HAP-1 (cell line): ENCODE measurements around the gene GAR1.
"Not testable (repeated sequence)": the region's sequence is repeated elsewhere in the genome, so short reads cannot be mapped to it uniquely, and the experiment has no call there.

Source experiments
- DNase-seq, 2 experiments: peaks; one replicate each; pipeline ENCODE4 v3.0.0-alpha.2; 2016 to 2020; ENCODE audit warnings: low spot score in 2 of 2
- H3K27me3 ChIP-seq: fragments of 250-450 bp; sonication (Bioruptor Pico); 2 replicates; pipeline ENCODE4 v1.5.1; 2020; ENCODE audit warnings: low read depth, mild to moderate bottlenecking, moderate library complexity
- H3K36me3 ChIP-seq: fragments of 250-450 bp; sonication (Bioruptor Pico); replicated peaks from 2 replicates; pipeline ENCODE4 v1.5.1; 2020; ENCODE audit warnings: mild to moderate bottlenecking
- H3K4me1 ChIP-seq: fragments of 250-450 bp; sonication (Bioruptor Pico); 2 replicates; pipeline ENCODE4 v1.5.1; 2020; ENCODE audit warnings: mild to moderate bottlenecking
- H3K4me3 ChIP-seq: fragments of 250-450 bp; sonication (Bioruptor Pico); 2 replicates; pipeline ENCODE4 v1.5.1; 2020; ENCODE audit warnings: mild to moderate bottlenecking, moderate library complexity
- H3K9me3 ChIP-seq: fragments of 250-450 bp; sonication (Bioruptor Pico); 2 replicates; pipeline ENCODE4 v1.5.1; 2020; ENCODE audit warnings: mild to moderate bottlenecking, moderate library complexity
- in situ Hi-C: fragments of 300-500 bp; cut with MboI; formaldehyde crosslinking; loops from 3 replicates; pipeline ENCODE4 v1.14.3; 2020; ENCODE audit warnings: low sequenced_read_pairs, inconsistent platforms, mixed read lengths

GAR1 gene

DNA sequence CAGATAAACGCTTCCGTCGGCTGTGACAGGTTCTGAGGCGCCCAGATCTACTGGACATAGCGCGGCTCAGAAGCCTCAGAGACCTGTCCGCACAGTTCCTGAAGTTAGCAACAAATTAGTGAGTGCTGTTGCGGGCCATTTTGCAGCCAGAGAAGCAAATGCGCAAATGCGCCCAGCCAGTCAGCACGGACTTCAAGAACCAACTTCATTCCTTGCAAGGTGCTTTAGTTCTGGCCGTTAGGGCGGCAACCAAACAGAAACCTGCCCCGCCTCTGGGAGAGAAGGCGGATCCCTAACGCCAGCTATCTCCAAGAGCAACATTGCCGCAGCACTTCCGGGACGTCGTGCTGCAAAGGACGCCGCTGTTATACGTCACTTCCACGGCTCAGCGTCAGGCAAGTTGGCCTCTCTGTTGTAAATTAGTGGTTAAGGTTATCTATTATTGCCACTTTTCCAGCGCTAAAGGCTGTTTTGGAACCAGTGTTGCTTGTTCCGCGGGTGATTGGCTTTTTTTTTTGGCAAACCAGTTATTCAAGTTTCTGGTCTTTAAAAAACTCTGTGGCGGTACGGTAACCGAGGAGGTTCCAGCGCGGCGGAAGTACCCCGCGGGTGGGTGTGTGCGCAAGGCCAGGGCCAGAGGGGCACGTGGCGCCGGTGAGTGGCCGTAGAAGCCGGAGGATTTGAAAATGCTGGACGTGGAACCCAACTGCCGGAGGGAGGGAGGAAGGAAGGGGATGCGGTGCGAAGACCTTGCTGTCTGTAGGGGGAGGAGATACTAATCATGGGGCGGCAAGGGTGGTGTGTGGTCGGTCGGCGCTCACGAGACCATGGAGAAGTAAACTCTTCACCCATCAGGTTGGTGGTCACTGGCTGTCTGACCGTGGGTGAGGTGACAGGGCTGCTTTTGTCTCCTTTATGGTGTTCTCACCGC is at the start of gene GAR1:
TSS of gene GAR1 (plus strand) at position 612 of the 931 bp plus-strand sequence. CDS start 403 bp downstream, outside the sequence.
- Histone ChIP-seq H3K4me1 (peaks cover 13% of the 10 kb centered on the region; the same call in 1 of the 2 replicates), H3K36me3 (peaks cover 30% of the 10 kb centered on the region), H3K27me3 (no peaks in the 10 kb centered on the region), H3K4me3 (peak within 1 kb of the TSS; percentile 72), H3K9me3 (no peaks in the 10 kb centered on the region)
- peak; percentile 93 for DNase-seq
- in situ Hi-C loops = no loop called here

DNA sequence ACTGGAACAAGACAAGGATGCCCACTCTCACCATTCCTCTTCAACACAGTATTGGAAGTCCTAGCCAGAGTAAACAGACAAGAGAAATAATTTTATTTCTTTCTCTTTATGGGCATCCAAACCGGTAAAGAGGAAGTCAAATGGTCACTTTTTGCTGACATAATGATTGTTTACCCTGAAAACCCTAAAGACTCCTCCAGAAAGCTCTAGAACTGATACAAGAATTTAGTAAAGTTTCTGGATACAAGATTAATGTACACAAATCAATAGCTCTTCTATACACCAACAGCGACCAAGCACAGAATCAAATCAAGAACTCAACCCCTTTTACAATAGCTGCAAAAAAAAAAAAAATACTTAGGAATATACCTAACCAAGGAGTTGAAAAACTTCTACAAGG is 33.5 kb upstream of the GAR1 start:
- H3K4me1 ChIP-seq, DNase-seq, H3K27me3 ChIP-seq, in situ Hi-C loops, H3K4me3 ChIP-seq, H3K36me3 ChIP-seq, H3K9me3 ChIP-seq: not testable (repeated sequence)

DNA sequence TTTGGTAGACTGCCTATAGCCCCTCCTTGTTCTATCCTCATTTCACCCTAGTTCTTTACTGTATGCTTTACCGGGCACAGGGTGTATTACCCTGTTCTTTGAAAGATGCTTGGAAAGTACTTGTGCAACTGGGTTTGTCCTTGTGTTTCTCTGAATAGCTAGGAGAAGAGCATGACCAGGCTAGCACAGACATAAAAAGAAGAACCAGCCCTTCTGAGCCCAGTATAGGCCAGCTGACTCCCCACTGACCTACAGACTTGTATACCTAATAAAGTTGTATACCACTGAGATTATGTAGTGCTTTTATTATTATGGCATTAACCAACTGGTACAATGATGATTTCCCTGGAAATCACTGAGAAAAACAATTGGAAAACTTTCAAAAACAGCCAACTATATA is 28.7 kb upstream of the GAR1 start:
- H3K36me3 ChIP-seq = no peaks in the 10 kb centered on the region
- H3K4me1 ChIP-seq = no peaks in the 10 kb centered on the region
- peaks cover 13% of the 10 kb centered on the region; the same call in 1 of the 2 replicates for H3K27me3 ChIP-seq
- no peak overlapping the region for H3K4me3 ChIP-seq
- in situ Hi-C loops = no loop called here
- DNase-seq = no peak
- H3K9me3 ChIP-seq = no peaks in the 10 kb centered on the region

DNA sequence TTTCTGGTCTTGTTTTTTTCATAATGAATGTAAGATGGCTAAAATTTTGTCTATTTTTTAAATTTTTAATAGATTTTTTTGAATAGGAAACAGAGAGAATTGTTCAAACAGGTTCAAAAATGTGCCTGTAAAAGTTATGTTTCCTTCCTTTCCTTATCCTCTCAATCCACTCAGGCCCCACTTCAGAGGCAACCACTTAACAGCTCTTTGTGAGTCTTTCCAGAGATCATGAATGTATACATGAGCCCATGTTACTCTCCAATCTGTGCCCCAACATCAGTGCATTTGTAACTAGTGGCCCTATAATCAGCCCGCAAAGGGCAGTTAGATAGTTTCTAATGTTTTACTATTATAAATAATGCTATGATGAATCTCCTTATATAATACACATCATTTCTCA is 27.8 kb upstream of the GAR1 start:
- H3K27me3 ChIP-seq = peaks cover 13% of the 10 kb centered on the region; the same call in 1 of the 2 replicates
- no peak for DNase-seq
- in situ Hi-C loops = no loop called here
- no peaks in the 10 kb centered on the region for H3K9me3 ChIP-seq
- no peaks in the 10 kb centered on the region for H3K4me1 ChIP-seq
- H3K36me3 ChIP-seq = no peaks in the 10 kb centered on the region
- no peak overlapping the region for H3K4me3 ChIP-seq

DNA sequence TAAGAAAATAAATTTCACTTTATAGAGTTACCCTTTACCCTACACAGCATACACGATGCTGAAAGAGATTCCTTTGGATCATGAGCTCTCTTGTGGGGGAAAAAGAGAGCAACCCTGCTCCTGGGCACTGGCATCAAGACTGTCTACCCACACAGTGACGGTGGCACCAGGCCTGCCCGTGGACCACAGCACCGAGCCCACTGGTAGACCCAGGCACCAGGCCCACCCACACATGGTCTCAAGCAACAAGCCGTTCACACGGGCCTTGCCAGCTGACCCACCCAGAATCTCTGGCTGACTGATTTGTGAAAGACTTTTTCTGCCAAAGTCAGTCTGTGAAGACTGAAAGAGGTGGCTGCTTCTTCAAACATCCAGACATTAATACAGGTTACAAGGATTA is 20.5 kb upstream of the GAR1 start:
- Histone ChIP-seq H3K4me3 (no peak overlapping the region), H3K27me3 (peaks cover 7% of the 10 kb centered on the region; the same call in 1 of the 2 replicates), H3K9me3 (no peaks in the 10 kb centered on the region), H3K36me3 (no peaks in the 10 kb centered on the region), H3K4me1 (no peaks in the 10 kb centered on the region)
- DNase-seq = no peak
- in situ Hi-C loops = no loop called here

DNA sequence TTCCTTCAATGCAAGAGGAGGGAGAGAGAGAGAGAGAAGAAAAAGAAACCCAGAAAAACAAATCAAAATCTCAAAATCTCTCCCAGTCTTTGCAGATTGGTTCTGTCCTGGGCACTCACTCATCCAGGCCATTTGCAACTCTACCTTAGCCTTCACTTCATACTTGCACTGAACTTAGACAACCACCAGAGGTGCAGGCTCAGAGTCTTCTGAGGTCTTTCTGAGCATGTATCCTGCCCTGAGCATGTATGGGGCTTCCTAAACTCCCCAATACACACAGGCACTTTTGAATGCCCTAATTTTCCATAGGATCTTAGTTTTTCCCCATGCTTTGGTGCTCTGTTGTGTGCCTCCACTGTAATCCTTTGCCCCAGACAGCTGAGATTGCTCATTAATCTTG is 16.7 kb upstream of the GAR1 start:
- Histone ChIP-seq H3K36me3 (no peaks in the 10 kb centered on the region), H3K4me1 (peaks cover 3% of the 10 kb centered on the region; the same call in 1 of the 2 replicates), H3K9me3 (no peaks in the 10 kb centered on the region), H3K4me3 (no peak overlapping the region), H3K27me3 (no peaks in the 10 kb centered on the region)
- no peak for DNase-seq
- in situ Hi-C loops = no loop called here

DNA sequence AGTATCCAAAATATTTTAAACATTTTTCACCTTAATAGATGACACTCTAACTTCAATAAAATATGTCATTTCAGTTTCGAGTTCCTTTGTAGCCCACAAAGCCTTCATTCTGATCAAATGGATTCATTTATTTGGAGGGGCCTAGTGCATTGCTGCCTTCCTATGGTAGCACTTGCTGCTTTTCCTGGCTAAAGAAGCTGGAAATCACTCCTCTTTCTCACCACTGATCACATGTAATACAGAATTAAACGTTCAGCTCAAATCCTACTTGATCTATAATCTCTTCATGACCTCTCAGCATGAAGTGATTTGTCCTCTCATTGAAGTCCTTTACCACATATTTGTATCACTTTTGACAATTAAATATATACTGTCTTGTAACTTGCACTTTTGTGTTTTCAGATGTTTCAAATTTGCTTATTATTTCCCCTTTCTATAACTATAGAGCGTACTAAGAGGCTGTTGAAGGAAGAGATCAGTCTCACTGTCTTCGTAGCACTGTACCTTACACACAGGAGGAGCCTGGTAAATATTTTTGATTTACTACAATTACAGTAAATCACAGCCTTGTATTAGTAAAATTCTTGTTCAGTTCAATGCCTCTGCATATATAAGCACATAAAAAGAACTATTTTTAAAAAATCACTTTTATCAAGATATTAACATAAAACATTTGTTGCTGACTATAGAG is 14.3 kb upstream of the GAR1 start:
- H3K9me3 ChIP-seq = no peaks in the 10 kb centered on the region
- no peak for DNase-seq
- in situ Hi-C loops = loop anchor here (10.0 kb wide), 1 partner anchor 376 kb away; no protein-coding TSS in a partner anchor
- no peaks in the 10 kb centered on the region for H3K27me3 ChIP-seq
- no peak overlapping the region for H3K4me3 ChIP-seq
- H3K4me1 ChIP-seq = peaks cover 3% of the 10 kb centered on the region; the same call in 1 of the 2 replicates
- H3K36me3 ChIP-seq = no peaks in the 10 kb centered on the region

DNA sequence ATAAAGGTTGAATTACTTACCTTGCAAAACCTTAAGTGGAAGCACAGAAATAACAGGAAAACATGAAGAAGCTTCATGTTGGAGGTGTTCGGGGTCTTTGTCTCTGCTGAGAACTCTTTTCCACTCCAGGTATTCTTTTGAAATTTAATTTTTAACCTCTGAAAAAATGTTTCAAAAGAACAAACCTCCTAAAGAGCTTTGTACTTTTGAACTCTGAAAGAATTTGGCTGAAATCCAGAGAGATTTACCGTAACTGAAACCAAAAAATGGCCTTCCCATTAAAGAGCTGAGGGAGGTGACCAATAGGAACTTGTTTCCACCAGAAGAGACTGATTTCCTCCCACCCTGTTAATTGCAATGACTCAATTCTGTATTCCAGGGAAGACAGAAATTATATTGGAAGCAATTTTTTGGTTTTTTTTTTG is 13.7 kb upstream of the GAR1 start, which contains the start of gene CFI:
TSS of gene CFI (minus strand) at position 105 of the 425 bp plus-strand sequence. CDS start at position 77, 28 bp downstream.
- no peaks in the 10 kb centered on the region for H3K9me3 ChIP-seq
- no peaks in the 10 kb centered on the region for H3K36me3 ChIP-seq
- H3K27me3 ChIP-seq = no peaks in the 10 kb centered on the region
- in situ Hi-C loops = loop anchor here (10.0 kb wide), 1 partner anchor 377 kb away; no protein-coding TSS in a partner anchor
- H3K4me3 ChIP-seq = no peak within 1 kb of the TSS
- DNase-seq = no peak
- H3K4me1 ChIP-seq = peaks cover 3% of the 10 kb centered on the region; the same call in 1 of the 2 replicates

DNA sequence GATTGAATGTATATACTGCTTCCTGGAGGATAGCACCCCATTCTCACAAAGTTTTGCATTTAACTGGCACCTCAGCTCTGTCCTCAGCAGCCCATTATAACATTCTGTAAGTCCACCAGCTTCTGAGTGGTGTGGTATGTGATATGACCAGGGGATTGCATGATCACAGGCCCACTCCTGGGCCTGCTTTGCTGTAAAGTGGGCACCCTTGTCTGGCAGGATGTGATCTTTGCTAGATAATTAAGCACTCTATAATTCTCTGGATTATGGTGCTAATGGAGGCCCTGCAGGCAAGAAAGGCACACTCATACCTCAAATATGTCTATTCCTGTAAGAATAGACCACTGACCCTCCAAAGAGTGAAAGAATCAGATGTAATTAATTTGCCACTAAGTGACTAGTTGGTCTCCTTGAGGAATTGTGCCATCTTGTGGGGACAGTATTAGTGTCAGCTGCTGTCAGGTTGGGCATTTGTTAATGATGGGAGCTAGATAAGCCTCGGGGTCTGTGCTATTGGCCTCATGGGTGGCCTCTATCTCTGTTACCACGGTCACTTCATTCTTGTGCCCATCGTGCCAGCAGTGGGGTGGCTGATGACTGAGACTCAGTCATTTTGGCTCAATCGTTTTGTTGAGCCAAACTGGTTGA is 11.5 kb upstream of the GAR1 start:
- peak; percentile 24 to 42 for DNase-seq
- H3K27me3 ChIP-seq = no peaks in the 10 kb centered on the region
- no peaks in the 10 kb centered on the region for H3K36me3 ChIP-seq
- H3K9me3 ChIP-seq = no peaks in the 10 kb centered on the region
- peaks cover 3% of the 10 kb centered on the region; the same call in 1 of the 2 replicates for H3K4me1 ChIP-seq
- H3K4me3 ChIP-seq = no peak overlapping the region
- in situ Hi-C loops = loop anchor here (10.0 kb wide), 1 partner anchor 379 kb away; no protein-coding TSS in a partner anchor

DNA sequence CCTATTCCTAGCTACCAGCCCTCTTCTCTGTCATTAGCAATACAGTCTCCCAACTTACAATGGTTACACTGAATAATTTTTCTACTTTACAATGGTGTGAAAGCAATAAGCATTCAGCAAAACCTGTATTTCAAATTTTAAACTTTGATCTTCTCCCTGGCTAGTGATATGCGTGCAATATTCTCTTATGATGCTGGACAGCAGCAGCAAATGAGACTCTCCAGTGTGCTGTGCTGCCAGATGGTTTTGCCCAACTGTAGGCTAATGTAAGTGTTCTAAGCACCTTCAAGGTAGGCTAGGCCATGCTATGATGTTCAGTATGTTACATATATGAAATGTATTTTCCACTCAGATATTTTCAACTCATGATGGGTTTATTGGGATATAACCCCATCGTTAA is 5.9 kb upstream of the GAR1 start:
- Histone ChIP-seq H3K9me3 (no peaks in the 10 kb centered on the region), H3K27me3 (no peaks in the 10 kb centered on the region), H3K4me1 (0 out of 2 replicates have a peak, but pooled peaks cover 1% of the 10 kb centered on the region), H3K4me3 (no peak overlapping the region), H3K36me3 (no peaks in the 10 kb centered on the region)
- in situ Hi-C loops = loop anchor here (10.0 kb wide), 1 partner anchor 385 kb away; no protein-coding TSS in a partner anchor
- DNase-seq = no peak

DNA sequence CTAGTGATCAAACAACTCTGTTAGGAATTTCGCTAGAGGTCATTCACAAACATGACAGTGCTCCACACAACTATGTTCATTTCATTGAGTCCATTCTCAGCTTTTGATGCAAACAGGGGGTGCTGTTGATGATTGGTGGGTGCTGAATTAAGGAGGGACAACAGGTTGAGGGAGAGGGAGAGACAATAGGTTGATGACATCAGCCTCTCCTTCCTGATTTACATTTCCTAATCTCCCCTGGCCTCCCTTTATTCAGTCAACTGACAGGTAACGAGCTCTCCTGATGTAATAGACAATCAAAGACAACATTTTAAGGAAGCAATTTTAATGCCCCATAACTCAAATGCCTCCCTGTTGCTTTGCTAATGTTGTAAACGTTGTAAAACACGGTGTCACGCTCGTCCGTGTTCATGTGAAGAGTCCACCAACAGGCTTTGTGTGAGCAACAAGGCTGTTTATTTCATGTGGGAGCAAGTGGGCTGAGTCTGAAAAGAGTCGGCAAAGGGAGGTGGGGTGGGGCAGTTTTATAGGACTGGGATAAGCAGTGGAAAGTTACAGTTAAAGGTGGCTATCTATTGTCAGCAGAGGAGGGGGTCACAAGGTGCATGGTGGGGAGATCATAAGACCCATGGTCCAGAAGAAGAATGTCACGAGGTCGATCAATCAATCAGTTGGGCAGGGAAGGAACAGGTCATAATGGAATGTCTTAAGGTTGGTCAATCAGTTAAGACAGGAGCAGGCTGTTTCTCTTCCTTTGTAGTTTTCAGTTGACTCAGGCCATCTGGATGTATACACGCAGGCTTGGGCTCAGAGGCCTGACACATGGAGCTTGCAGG is 4.8 kb upstream of the GAR1 start:
- Histone ChIP-seq H3K4me1 (0 out of 2 replicates have a peak, but pooled peaks cover 4% of the 10 kb centered on the region), H3K9me3 (no peaks in the 10 kb centered on the region), H3K4me3 (no peak overlapping the region), H3K36me3 (no peaks in the 10 kb centered on the region), H3K27me3 (no peaks in the 10 kb centered on the region)
- in situ Hi-C loops = no loop called here
- no peak for DNase-seq

DNA sequence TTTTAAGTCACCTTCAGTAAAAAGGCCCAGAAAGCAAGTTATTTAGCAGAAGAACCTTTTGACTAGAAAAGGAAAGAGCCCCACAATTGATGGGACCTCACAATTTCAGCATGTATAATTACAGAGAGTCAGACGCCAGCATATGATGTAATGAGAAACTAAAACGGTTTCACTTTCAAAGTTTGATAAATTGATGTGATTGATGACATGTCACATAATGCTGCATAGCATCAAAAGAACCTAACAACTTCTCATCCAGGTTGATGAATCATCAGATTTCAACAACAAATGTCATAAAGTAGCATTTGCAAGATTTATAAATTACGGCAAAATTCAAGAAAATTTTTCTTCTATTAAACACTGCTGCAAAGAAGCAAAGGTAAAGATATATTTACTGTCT is 3.9 kb upstream of the GAR1 start:
- no peak overlapping the region for H3K4me3 ChIP-seq
- H3K36me3 ChIP-seq = no peaks in the 10 kb centered on the region
- H3K9me3 ChIP-seq = no peaks in the 10 kb centered on the region
- in situ Hi-C loops = no loop called here
- no peaks in the 10 kb centered on the region for H3K27me3 ChIP-seq
- peaks cover 7% of the 10 kb centered on the region; the same call in 1 of the 2 replicates for H3K4me1 ChIP-seq
- DNase-seq = no peak
